22Rv1 (cell line): ENCODE measurements around the gene NEK2.

Experiments
- CTCF ChIP-seq: fragments of 450-650 bp; IDR thresholded peaks from 2 replicates; pipeline ENCODE4 v1.5.1; 2017; ENCODE audit warnings: mild to moderate bottlenecking
- ZFX ChIP-seq: fragments of 450-650 bp; IDR thresholded peaks from 2 replicates; pipeline ENCODE4 v1.6.1; 2017; ENCODE audit warnings: antibody characterized with exemption, borderline replicate concordance

GRCh38 chr1:211703812-211704537 is 28.6 kb upstream of the NEK2 start:
- TF ChIP-seq CTCF (no peak), ZFX (no peak)
